T-helper 1 cell (primary cell): ENCODE measurements around the gene CEP170B.
A peak's percentile ranks its signal among the peaks of the same experiment; 100 is the strongest.
"Not testable (repeated sequence)": the region's sequence is repeated elsewhere in the genome, so short reads cannot be mapped to it uniquely, and the experiment has no call there.

Experiments used
- DNase-seq, 5 donors: peaks; one replicate each; pipeline ENCODE4 v3.0.0-alpha.2; 2012 to 2020

CEP170B gene

DNA sequence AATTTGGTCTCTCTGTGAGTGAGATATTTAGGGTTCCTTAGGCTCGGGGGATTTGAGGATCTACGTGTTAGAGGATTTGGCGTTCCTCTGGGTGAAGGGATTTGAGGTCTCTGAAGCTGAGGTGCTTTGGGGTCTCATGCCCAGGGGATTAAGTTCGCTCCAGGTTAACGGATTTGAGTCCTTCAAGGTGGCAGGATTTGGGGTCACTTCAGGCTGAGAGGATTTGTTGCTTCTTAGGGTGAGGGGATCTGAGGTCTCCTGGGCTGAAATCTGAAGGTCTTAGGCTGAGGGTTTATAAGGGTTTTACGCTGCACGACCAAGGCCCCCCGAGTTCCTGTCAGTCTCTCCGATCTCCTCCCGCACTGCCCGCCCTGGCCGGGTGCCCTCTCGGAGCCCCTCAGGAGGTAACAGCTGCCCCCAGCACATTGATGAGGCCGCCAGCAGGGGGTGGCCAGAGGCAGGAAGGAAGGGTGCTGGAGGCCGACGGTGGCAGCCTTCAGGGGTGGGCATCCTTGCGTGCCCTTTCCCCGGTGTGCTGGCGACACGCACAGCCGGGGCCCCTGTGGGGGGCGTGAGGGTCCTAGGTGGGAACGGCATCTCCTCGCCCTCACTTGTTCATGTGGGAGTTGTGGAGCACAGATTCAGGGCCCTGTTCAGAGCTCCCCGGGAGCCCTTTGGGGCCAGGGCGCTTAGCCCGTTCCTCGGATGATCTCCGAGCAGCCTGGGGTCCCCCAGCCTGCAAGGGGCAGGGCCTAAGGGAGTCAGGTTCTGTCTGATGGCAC, 14.3 kb downstream of the CEP170B start:
- DNase-seq: no peak

- no peak for DNase-seq
Observed at GRCh38 chr14:104879983-104880565, 15.0 kb downstream of the CEP170B start.

GRCh38 chr14:104880584-104881210, 15.6 kb downstream of the CEP170B start:
- DNase-seq: no peak

DNA sequence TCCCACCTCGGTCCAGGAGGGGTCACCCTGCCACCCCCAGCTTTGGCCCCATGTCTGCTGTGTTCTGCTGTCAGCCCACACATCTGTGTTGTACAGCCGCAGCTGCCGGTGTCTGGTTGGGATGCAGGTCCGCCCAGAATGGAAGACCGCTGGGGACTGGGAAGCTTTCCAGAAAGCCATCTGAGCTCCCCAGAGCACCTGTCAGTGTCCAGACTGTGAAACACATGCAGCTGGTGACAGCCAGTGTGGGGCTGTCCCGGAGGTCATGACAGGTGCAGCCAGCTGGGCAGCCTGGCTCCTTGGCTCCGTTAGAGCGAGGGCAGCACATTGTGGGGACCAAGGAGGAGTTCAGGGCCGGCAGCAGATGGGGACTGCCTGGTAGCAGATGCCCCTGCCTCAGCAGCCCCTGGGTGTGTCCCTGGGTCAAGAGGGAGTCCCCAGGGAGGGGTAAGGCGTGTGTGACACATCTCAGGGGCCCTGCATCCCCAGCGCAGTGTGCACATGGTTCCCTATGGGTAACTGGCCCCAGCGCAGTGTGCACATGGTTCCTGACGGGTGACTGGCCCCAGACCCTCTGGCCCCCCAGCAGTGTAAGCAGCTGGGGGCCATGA, 16.4 kb downstream of the CEP170B start:
- peak in 1 of 5 donors; percentile 11 for DNase-seq

DNA sequence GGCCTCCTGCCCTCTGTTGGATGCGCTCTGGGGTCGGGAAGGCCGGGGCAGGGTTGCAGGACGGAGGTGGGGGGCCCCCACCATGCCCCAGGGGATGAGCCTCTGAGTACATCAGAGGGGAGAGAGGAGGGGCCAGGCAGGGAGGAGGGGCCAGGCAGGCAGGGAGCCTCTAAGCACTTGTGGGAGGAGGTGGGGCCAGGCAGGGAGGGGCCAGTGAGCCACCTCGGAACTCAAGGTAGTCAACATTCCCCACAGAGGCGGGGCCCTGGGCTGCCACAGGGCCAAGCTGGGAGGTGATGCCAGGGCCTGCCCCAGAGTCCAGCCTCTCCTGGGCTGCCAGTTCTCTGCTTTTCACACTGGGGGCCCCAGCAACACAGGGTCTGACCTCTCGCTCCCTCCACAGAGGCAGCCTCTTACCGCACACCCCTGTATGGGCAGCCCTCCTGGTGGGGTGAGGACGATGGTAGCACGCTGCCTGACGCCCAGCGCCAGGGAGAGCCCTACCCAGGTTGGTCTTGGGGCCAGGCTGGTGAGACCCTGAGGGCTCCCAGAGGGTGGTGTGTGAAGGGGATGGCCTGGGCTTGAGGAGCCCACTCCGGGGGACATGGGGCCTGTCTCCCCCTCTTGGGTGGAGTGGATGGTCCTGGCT, 17.4 kb downstream of the CEP170B start:
- DNase-seq: no peak

DNA sequence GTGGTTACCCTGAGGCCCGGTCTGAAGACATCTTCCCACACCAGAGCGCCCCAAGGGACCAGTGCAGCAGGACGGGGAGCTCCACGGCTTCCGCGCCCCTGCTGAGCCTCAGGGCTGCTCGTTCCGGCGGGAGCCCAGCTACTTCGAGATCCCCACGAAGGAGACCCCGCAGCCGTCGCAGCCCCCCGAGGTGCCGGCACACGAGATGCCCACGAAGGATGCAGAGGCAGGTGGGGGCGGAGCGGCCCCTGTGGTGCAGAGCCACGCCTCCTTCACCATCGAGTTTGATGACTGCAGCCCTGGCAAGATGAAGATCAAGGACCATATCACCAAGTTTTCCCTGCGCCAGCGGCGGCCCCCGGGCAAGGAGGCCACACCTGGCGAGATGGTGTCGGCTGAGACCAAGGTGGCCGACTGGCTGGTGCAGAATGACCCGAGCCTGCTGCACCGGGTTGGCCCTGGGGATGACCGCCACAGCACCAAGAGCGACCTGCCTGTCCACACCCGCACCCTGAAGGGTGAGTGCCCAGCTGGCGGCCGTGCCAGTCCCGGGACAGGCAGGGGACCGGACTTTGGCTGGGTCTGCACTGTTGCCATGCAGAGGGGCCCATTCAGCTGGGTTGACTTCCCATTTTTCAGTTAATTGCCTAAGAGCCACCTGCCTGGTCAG, 18.1 kb downstream of the CEP170B start:
- no peak for DNase-seq

DNA sequence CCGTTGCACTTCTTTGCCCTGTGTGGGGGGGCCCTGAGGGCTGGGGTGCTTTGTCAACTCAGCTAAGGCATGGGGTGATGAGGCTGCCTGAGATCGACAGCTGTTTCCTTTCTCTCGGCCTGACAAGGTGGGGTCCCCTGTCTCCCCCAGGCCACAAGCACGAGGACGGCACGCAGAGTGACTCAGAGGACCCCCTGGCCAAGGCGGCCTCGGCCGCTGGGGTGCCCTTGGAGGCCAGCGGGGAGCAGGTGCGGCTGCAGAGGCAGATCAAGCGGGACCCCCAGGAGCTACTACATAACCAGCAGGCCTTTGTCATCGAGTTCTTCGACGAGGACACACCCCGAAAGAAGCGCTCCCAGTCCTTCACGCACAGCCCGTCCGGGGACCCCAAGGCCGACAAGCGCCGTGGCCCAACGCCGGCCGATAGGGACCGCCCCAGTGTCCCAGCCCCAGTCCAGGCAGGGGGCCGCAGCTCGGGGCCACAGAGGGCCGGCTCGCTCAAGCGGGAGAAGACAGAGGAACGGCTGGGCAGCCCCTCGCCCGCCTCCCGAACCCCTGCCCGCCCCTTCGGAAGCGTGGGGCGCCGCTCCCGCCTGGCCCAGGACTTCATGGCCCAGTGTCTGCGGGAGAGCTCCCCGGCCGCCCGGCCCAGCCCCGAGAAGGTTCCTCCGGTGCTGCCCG, 18.8 kb downstream of the CEP170B start:
- peak in 1 of 5 donors; percentile 9 for DNase-seq

- DNase-seq: not testable (repeated sequence)
Observed at GRCh38 chr14:104884381-104884780, 19.3 kb downstream of the CEP170B start.

DNA sequence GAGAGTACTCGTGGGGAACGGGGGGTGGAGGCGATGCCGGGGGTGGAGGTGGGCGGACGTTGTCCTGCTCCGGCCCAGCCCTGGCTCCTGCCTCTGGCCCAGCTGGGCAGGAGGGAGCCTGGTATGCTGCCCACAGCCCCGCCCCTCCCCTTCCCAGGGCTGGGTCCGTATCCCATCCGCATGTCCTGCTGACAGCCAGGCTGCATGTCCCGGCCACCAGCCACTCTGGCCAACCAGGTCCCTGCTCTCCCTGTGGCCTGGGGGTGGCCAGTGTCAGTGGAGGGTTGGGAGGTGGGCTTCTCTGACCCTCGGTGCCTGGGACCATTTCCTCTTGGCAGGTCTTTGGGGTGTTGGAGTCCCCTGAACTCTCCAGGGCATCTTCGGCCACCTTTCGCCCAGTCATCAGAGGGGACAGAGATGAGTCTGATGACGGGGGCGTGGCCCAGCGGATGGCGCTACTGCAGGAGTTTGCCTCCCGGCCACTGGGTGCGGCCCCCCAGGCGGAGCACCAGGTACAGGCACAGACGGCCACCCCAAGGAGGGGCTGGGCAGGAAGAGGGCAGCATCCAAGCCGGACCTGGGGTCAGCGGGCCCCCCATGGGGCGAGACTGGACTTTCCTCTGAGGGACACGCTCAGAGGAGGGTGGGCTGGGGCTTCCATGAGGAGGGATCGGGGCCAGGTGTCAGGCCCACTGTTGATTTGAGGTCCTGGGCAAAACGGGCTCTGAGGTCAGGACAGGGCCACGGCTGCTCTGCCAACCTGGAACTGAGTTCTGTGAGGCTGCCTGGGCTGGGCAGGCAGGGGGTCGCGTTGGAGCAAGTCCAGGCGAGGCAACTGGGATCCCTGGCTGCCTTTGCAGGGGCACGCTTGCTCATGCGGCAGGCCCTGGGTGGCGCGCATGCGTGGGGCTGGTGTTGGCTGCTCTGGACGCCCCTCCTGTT, 20.2 kb downstream of the CEP170B start:
- DNase-seq: peak in 1 of 5 donors; percentile 12

- no peak for DNase-seq
Observed at GRCh38 chr14:104885973-104886689, 21.1 kb downstream of the CEP170B start.

DNA sequence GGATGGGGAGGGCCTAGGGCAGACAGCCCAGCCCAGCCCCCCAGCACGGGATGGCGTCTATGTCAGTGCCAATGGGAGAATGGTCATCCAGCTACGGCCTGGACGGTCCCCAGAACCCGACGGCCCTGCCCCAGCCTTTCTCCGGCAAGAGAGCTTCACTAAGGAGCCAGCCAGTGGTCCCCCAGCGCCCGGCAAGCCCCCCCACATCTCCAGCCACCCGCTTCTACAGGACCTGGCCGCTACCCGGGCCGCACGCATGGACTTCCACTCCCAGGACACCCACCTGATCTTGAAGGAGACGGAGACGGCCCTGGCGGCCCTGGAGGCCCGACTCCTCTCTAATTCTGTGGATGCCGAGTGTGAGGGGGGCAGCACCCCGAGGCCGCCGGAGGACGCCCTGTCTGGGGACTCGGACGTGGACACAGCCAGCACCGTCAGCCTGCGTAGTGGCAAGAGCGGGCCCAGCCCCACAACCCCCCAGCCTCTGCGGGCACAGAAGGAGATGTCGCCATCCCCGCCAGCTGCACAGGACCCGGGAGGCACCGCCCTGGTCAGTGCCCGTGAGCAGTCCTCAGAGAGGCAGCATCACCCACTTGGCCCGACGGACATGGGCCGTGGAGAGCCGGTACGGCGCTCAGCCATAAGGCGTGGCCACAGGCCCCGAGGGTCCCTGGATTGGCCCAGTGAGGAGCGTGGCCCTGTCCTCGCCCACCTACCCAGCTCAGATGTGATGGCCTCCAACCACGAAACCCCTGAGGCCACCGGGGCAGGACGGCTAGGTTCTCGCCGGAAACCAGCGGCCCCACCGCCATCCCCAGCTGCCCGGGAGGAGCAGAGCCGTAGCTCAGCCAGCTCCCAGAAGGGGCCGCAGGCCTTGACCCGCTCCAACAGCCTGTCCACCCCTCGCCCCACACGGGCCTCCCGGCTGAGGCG, 21.9 kb downstream of the CEP170B start:
- peak in 1 of 5 donors; percentile 13 for DNase-seq

DNA sequence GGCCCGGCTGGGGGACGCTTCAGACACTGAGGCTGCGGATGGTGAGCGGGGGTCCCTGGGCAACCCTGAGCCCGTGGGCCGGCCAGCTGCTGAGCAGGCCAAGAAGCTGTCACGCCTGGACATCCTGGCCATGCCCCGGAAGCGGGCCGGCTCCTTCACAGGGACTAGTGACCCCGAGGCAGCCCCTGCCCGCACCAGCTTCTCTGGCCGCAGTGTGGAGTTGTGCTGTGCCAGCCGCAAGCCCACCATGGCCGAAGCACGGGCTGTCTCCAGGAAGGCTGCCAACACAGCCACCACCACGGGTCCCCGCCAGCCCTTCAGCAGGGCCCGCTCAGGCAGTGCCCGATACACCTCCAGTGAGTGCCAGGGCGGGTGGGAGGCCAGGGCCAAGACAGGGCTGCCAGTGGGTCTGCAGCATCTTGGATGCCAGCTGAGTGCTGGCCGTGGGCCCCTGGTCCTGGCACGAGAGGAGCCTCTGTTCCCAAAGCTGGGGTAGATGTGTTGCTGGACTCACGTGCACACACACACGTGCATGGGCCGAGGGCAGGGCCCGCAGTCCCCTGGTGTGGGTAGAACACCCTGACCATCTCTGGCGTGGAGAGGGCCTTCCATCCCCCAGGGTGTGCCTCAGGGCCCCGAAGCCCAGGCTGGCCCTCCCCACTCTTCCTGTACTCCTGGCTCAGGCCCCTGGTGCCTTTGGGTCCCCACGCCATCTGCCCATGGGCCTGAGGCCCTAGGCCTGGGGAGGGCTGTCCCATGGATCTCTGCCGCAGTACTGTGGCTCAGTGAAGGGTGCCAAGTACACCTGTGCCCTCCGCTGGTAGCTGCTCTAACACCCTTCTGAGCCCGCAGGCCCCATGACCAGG, 22.8 kb downstream of the CEP170B start:
- DNase-seq: peak in 2 of 5 donors; percentile 1 to 9

GRCh38 chr14:104888489-104889374, 23.7 kb downstream of the CEP170B start:
- DNase-seq: peak in 2 of 5 donors; percentile 1 to 12

DNA sequence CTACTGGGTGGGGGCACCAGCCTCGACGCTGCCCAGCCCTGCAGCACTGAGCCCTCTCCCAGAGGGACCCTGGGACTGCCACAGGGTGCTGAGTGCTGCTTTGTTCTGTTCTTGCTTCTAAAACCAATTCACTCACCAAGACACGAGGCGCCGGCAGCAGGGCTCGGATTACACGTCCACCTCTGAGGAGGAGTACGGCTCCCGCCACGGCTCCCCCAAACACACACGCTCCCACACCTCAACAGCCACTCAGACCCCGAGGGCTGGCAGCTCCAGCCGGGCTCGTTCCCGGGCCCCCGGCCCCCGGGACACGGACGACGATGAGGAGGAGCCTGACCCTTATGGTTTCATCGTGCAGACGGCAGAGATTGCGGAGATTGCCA, 24.3 kb downstream of the CEP170B start:
- DNase-seq: no peak

DNA sequence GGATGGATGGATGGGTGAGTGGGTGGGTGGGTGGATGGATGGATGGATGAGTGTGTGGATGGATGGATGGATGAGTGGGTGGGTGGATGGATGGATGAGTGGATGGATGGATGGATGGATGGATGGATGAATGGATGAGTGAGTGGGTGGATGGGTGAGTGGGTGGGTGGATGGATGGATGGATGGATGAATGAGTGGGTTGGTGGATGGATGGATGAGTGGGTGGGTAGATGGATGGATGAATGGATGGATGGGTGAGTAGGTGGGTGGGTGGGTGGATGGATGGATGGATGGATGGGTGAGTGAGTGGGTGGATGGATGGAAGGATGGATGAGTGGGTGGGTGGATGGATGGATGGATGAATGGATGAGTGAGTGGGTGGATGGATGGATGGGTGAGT, 25.2 kb downstream of the CEP170B start:
- DNase-seq: not testable (repeated sequence)

DNA sequence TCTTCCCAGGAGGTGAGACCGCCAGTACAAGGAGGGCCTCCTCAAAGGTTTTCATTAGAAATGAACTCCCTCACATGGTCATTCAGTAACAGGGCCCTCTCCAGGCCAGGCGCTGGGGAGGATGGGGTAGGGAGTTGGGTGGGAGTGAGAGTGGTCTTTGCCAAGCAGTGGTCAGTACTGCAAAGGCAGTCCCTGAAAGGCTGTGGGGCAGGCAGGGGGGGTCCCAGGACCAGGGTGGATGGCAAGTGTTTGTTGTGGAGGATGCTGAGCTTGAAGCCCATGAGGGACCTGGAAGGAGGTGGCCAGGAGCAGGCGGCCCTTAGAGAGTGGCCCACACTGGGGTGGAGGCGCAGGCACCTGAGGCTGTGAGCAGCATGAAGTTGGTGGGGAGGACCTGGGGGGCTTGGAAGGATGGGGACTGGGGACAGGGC, 26.1 kb downstream of the CEP170B start:
- no peak for DNase-seq
